ENCODE data around the gene PRKG1. TPM values are rescaled to one million over a fixed set of nuclear protein-coding genes. Genes with fewer than 3 reads are reported as not detected.

The PRKG1 gene
- total RNA-seq, 2 donors from 2014 or later: 8.1 to 16.6 TPM

- Histone ChIP-seq H3K27me3 (no peaks in the 10 kb centered on the region), H3K9me3 (no peaks in the 10 kb centered on the region), H3K36me3 (no peaks in the 10 kb centered on the region), H3K9ac (ENCODE audit: low read depth in 2 of 2, low read length in 2 of 2) (no peak overlapping the region), H3K4me3 (no peak overlapping the region), H3K27ac (no peak overlapping the region), H3K4me1 (no peaks in the 10 kb centered on the region)
- intact Hi-C loops (cut with DNase I): no loop called here
- no peak for DNase-seq
- no peak for TF ChIP-seq CTCF (IDR thresholded peaks at IDR 0.05)
Observed at GRCh38 chr10:52248697-52249306, 1174.5 kb downstream of the PRKG1 start.

GRCh38 chr10:52249850-52250395 is 1175.6 kb downstream of the PRKG1 start:
- H3K27ac ChIP-seq: no peak overlapping the region
- H3K27me3 ChIP-seq: no peaks in the 10 kb centered on the region
- intact Hi-C loops (cut with DNase I): no loop called here
- H3K9ac ChIP-seq (ENCODE audit: low read depth in 2 of 2, low read length in 2 of 2): no peak overlapping the region
- TF ChIP-seq CTCF (IDR thresholded peaks at IDR 0.05): no peak
- H3K4me1 ChIP-seq: no peaks in the 10 kb centered on the region
- DNase-seq: no peak
- H3K4me3 ChIP-seq: no peak overlapping the region
- H3K9me3 ChIP-seq: no peaks in the 10 kb centered on the region
- H3K36me3 ChIP-seq: no peaks in the 10 kb centered on the region

- H3K9me3 ChIP-seq: no peaks in the 10 kb centered on the region
Observed at GRCh38 chr10:52250510-52250909, 1176.2 kb downstream of the PRKG1 start.

GRCh38 chr10:52252307-52252706 is 1178.0 kb downstream of the PRKG1 start:
- Histone ChIP-seq H3K36me3 (no peaks in the 10 kb centered on the region), H3K4me1 (no peaks in the 10 kb centered on the region), H3K9ac (ENCODE audit: low read depth in 2 of 2, low read length in 2 of 2) (no peak overlapping the region), H3K9me3 (no peaks in the 10 kb centered on the region), H3K27ac (no peak overlapping the region), H3K4me3 (no peak overlapping the region), H3K27me3 (no peaks in the 10 kb centered on the region)
- no peak for TF ChIP-seq CTCF (IDR thresholded peaks at IDR 0.05)
- intact Hi-C loops (cut with DNase I): no loop called here
- DNase-seq: no peak

More at GRCh38 chr10:52250510-52250909, 1176.2 kb downstream of the PRKG1 start:
- intact Hi-C loops (cut with DNase I): no loop called here
- TF ChIP-seq CTCF (IDR thresholded peaks at IDR 0.05): no peak
- no peaks in the 10 kb centered on the region for H3K36me3 ChIP-seq
- DNase-seq: no peak
- no peaks in the 10 kb centered on the region for H3K4me1 ChIP-seq
- H3K27ac ChIP-seq: no peak overlapping the region
- no peak overlapping the region for H3K9ac ChIP-seq (ENCODE audit: low read depth in 2 of 2, low read length in 2 of 2)
- no peaks in the 10 kb centered on the region for H3K27me3 ChIP-seq
- H3K4me3 ChIP-seq: no peak overlapping the region

GRCh38 chr10:52256832-52257691 is 1182.8 kb downstream of the PRKG1 start:
- intact Hi-C loops (cut with DNase I): no loop called here
- TF ChIP-seq CTCF (IDR thresholded peaks at IDR 0.05): no peak
- Histone ChIP-seq H3K9ac (ENCODE audit: low read depth in 2 of 2, low read length in 2 of 2) (no peak overlapping the region), H3K4me3 (no peak overlapping the region), H3K27me3 (no peaks in the 10 kb centered on the region), H3K27ac (no peak overlapping the region), H3K4me1 (no peaks in the 10 kb centered on the region), H3K9me3 (no peaks in the 10 kb centered on the region), H3K36me3 (no peaks in the 10 kb centered on the region)
- no peak for DNase-seq

Data from colonic mucosa (tissue), 4 donors.